Measurements from ENCODE around the gene DYNLRB2. TPM values are rescaled to one million over a fixed set of nuclear protein-coding genes. Genes with fewer than 3 reads are reported as not detected.

The DYNLRB2 gene
- total and polyA plus RNA-seq, 4 donors, result 0.58 to 0.92 TPM; not detected in 2

- 85% methylated on average over 11 of the region's 11 CpGs for WGBS
- H3K4me1 ChIP-seq (ENCODE audit: control insufficient read depth in 4 of 4, insufficient read depth in 4 of 4, low read length in 3 of 4), result no peaks in the 10 kb centered on the region
- no peak for TF ChIP-seq ZBTB33 (IDR thresholded peaks at IDR 0.05)
- TF ChIP-seq RAD21 (IDR thresholded peaks at IDR 0.05), result no peak
- H3K36me3 ChIP-seq (ENCODE audit: control insufficient read depth in 4 of 4, insufficient read depth in 3 of 4, low read depth in 1 of 4, low read length in 3 of 4), result no peaks in the 10 kb centered on the region
- DNase-seq (ENCODE audit: low spot score), result no peak
- H3K9ac ChIP-seq (ENCODE audit: low read depth in 1 of 2, low read length in 2 of 2), result no peak overlapping the region
- H3K4me3 ChIP-seq (ENCODE audit: low read depth in 1 of 3, low read length in 3 of 3), result no peak overlapping the region
- no peaks in the 10 kb centered on the region for H3K27me3 ChIP-seq (ENCODE audit: control insufficient read depth in 4 of 4, insufficient read depth in 4 of 4, low read length in 3 of 4)
- H3K27ac ChIP-seq (ENCODE audit: low read depth in 1 of 2, low read length in 2 of 2), result no peak overlapping the region
- H3K9me3 ChIP-seq (ENCODE audit: control insufficient read depth in 4 of 4, low read length in 3 of 4), result no peaks in the 10 kb centered on the region
These were observed 40.5 kb upstream of the DYNLRB2 start for GRCh38 chr16:80500116-80500859.

DNA sequence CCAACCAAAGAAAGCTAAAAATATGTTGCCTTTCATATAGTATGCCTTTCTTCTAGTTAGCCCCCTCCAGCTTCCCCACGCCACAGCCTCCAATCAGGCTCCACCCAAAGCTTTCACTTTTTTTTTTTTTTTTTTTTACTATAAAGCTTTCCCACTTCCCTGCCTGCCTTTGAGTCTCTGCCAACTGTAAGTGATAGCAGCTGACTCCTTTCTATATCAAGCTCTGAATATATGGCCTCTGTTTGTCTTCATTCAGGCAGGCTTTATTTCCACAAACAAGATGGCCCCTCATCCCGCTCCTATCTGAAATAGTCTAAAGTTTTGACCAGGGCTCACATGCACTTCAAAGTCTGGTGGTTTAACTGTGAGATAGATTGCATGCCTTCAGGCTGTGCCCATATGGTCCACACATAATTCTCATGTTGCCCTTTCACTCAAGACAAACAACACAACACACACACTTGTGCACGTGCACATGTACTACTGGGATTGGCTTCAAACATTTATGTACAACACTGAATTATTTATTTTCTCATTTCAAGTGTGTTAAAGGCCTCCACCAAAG, 39.8 kb upstream of the DYNLRB2 start:
- no peak overlapping the region for H3K27ac ChIP-seq (ENCODE audit: low read depth in 1 of 2, low read length in 2 of 2)

More for the DNA sequence above, 39.8 kb upstream of the DYNLRB2 start:
- no peaks in the 10 kb centered on the region for H3K9me3 ChIP-seq (ENCODE audit: control insufficient read depth in 4 of 4, low read length in 3 of 4)
- H3K9ac ChIP-seq (ENCODE audit: low read depth in 1 of 2, low read length in 2 of 2), result no peak overlapping the region
- no peaks in the 10 kb centered on the region for H3K36me3 ChIP-seq (ENCODE audit: control insufficient read depth in 4 of 4, insufficient read depth in 3 of 4, low read depth in 1 of 4, low read length in 3 of 4)
- no peak for TF ChIP-seq NR2F2 (IDR thresholded peaks at IDR 0.05)
- TF ChIP-seq JUND (IDR thresholded peaks at IDR 0.05), result no peak
- TF ChIP-seq RAD21 (IDR thresholded peaks at IDR 0.05), result no peak
- TF ChIP-seq RXRA (IDR thresholded peaks at IDR 0.05), result no peak
- TF ChIP-seq, protein P1, sequence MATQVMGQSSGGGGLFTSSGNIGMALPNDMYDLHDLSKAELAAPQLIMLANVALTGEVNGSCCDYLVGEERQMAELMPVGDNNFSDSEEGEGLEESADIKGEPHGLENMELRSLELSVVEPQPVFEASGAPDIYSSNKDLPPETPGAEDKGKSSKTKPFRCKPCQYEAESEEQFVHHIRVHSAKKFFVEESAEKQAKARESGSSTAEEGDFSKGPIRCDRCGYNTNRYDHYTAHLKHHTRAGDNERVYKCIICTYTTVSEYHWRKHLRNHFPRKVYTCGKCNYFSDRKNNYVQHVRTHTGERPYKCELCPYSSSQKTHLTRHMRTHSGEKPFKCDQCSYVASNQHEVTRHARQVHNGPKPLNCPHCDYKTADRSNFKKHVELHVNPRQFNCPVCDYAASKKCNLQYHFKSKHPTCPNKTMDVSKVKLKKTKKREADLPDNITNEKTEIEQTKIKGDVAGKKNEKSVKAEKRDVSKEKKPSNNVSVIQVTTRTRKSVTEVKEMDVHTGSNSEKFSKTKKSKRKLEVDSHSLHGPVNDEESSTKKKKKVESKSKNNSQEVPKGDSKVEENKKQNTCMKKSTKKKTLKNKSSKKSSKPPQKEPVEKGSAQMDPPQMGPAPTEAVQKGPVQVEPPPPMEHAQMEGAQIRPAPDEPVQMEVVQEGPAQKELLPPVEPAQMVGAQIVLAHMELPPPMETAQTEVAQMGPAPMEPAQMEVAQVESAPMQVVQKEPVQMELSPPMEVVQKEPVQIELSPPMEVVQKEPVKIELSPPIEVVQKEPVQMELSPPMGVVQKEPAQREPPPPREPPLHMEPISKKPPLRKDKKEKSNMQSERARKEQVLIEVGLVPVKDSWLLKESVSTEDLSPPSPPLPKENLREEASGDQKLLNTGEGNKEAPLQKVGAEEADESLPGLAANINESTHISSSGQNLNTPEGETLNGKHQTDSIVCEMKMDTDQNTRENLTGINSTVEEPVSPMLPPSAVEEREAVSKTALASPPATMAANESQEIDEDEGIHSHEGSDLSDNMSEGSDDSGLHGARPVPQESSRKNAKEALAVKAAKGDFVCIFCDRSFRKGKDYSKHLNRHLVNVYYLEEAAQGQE (IDR thresholded peaks at IDR 0.05), result no peak
- TF ChIP-seq SP1 (IDR thresholded peaks at IDR 0.05), result no peak
- no peak for TF ChIP-seq HNF4A (conservative IDR thresholded peaks at IDR 0.05)
- TF ChIP-seq HNF4G (IDR thresholded peaks at IDR 0.05), result no peak
- TF ChIP-seq ATF3 (IDR thresholded peaks at IDR 0.05), result no peak
- TF ChIP-seq ZBTB33 (IDR thresholded peaks at IDR 0.05), result no peak
- TF ChIP-seq YY1 (IDR thresholded peaks at IDR 0.05), result no peak
- TF ChIP-seq, protein P2, sequence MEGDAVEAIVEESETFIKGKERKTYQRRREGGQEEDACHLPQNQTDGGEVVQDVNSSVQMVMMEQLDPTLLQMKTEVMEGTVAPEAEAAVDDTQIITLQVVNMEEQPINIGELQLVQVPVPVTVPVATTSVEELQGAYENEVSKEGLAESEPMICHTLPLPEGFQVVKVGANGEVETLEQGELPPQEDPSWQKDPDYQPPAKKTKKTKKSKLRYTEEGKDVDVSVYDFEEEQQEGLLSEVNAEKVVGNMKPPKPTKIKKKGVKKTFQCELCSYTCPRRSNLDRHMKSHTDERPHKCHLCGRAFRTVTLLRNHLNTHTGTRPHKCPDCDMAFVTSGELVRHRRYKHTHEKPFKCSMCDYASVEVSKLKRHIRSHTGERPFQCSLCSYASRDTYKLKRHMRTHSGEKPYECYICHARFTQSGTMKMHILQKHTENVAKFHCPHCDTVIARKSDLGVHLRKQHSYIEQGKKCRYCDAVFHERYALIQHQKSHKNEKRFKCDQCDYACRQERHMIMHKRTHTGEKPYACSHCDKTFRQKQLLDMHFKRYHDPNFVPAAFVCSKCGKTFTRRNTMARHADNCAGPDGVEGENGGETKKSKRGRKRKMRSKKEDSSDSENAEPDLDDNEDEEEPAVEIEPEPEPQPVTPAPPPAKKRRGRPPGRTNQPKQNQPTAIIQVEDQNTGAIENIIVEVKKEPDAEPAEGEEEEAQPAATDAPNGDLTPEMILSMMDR (IDR thresholded peaks at IDR 0.05; ENCODE audit: low read depth, low read length, missing input control), result no peak
- TF ChIP-seq MAX (IDR thresholded peaks at IDR 0.05), result no peak
- TF ChIP-seq FOXA1 (IDR thresholded peaks at IDR 0.05), result no peak
- no peak overlapping the region for H3K4me3 ChIP-seq (ENCODE audit: low read depth in 1 of 3, low read length in 3 of 3)
- no peaks in the 10 kb centered on the region for H3K4me1 ChIP-seq (ENCODE audit: control insufficient read depth in 4 of 4, insufficient read depth in 4 of 4, low read length in 3 of 4)
- WGBS, result 92% methylated on average over 3 of the region's 3 CpGs
- H3K27me3 ChIP-seq (ENCODE audit: control insufficient read depth in 4 of 4, insufficient read depth in 4 of 4, low read length in 3 of 4), result no peaks in the 10 kb centered on the region
- no peak for DNase-seq (ENCODE audit: low spot score)
